ENCODE results near the gene CLBA1.

GRCh38 chr14:104999361-104999760 is 13.8 kb downstream of the CLBA1 start:
- TF ChIP-seq POLR2A (IDR thresholded peaks at IDR 0.05; ENCODE audit: low read depth, low read length): no peak
- no peak for TF ChIP-seq POLR2AphosphoS5 (IDR thresholded peaks at IDR 0.05; ENCODE audit: low read depth, low read length)
